Caco-2 (cell line): Measurements from ENCODE around the gene FCHSD1. TPM values are rescaled to one million over a fixed set of nuclear protein-coding genes. Genes with fewer than 3 reads are reported as not detected.

Source experiments
- BruUV-seq: library from RNA; stranded (reverse); fragments of 400-500 nt; replicated peaks from 2 replicates; lab custom pipeline; 2021; lab: Mats Ljungman, UMichigan
- CTCF ChIA-PET: fragments of 300-600 bp; sonication (Branson Sonifier 250); formaldehyde crosslinking; loops from one replicate; lab custom pipeline; 2022; ENCODE audit warnings: antibody characterized with exemption; lab: Charles Lee
- POLR2A ChIA-PET: fragments of 300-600 bp; sonication (Branson Sonifier 250); formaldehyde crosslinking; loops from one replicate; lab custom pipeline; 2022; ENCODE audit warnings: antibody characterized with exemption; lab: Charles Lee
- DNase-seq, 2 experiments: peaks; one replicate each; pipeline versions ENCODE4 v3.0.0 to v3.0.0-alpha.2; 2020 to 2022
- H3K27me3 ChIP-seq: replicated peaks from 2 replicates; pipeline ENCODE4 v1.6.0; 2011; ENCODE audit warnings: low read length; ENCODE audit not compliant: control insufficient read depth, insufficient read depth
- H3K36me3 ChIP-seq: 2 replicates; pipeline ENCODE4 v1.5.1; 2011; ENCODE audit warnings: low read length; ENCODE audit not compliant: control insufficient read depth, insufficient read depth
- H3K4me1 ChIP-seq: fragments of 250-450 bp; sonication (Bioruptor Pico); 2 replicates; pipeline ENCODE4 v1.5.1; 2020; ENCODE audit warnings: mild to moderate bottlenecking
- H3K4me3 ChIP-seq: 2 replicates; pipeline ENCODE4 v1.5.1; 2011; ENCODE audit warnings: low read depth, mild to moderate bottlenecking, control low read depth, low read length
- H3K9me3 ChIP-seq: fragments of 250-450 bp; sonication (Bioruptor Pico); 2 replicates; pipeline ENCODE4 v1.5.1; 2020; ENCODE audit warnings: mild to moderate bottlenecking, moderate library complexity
- H3K27ac Mint-ChIP-seq: one replicate; pipeline ENCODE4 v1.8.0; 2022; ENCODE audit warnings: mixed read lengths; ENCODE audit not compliant: unreplicated experiment
- H3K27me3 Mint-ChIP-seq: one replicate; pipeline ENCODE4 v1.8.0; 2022; ENCODE audit warnings: mixed read lengths; ENCODE audit not compliant: insufficient read depth, unreplicated experiment
- H3K36me3 Mint-ChIP-seq: one replicate; pipeline ENCODE4 v1.8.0; 2022; ENCODE audit warnings: mild to moderate bottlenecking, mixed read lengths; ENCODE audit not compliant: insufficient read depth, unreplicated experiment
- H3K4me1 Mint-ChIP-seq: one replicate; pipeline ENCODE4 v1.8.0; 2022; ENCODE audit warnings: low read depth, mixed read lengths; ENCODE audit not compliant: unreplicated experiment
- H3K4me3 Mint-ChIP-seq: one replicate; pipeline ENCODE4 v1.8.0; 2022; ENCODE audit warnings: mild to moderate bottlenecking, moderate library complexity, mixed read lengths; ENCODE audit not compliant: unreplicated experiment
- H3K9me3 Mint-ChIP-seq: one replicate; pipeline ENCODE4 v1.8.0; 2022; ENCODE audit warnings: mixed read lengths; ENCODE audit not compliant: unreplicated experiment
- intact Hi-C: fragments of 100-400 bp; cut with micrococcal nuclease; formaldehyde crosslinking; loops from one replicate; pipeline ENCODE4 v1.10.0; 2022; ENCODE audit not compliant: unreplicated experiment
- total RNA-seq: library from RNA; stranded (reverse); gene quantifications from 2 replicates; pipeline ENCODE4 v1.2.3, GENCODE V29; 2022
- TF ChIP-seq, protein P1 (sequence below), 2 experiments: fragments of 200-600 bp in 1 of 2; IDR thresholded peaks; 1 replicate in 1 of 2; 2 replicates in 1 of 2; pipeline versions ENCODE4 v1.5.1 to v1.8.0; 2011 to 2022; ENCODE audit warnings: antibody characterized with exemption in 1 of 2, control low read depth in 1 of 2, inconsistent platforms in 1 of 2, low read depth in 1 of 2, low read length in 1 of 2, mild to moderate bottlenecking in 1 of 2, moderate library complexity in 1 of 2; ENCODE audit not compliant: insufficient read depth in 1 of 2, severe bottlenecking in 1 of 2, unreplicated experiment in 1 of 2

The FCHSD1 gene
- total RNA-seq, 1 experiment from 2014 or later = 25.0 TPM

GRCh38 chr5:141634720-141635119, 16.5 kb downstream of the FCHSD1 start:
- H3K36me3 Mint-ChIP-seq = peaks cover 5% of the 10 kb centered on the region
- H3K27ac Mint-ChIP-seq = no peak overlapping the region
- intact Hi-C loops = loop anchor here (5.0 kb wide), 1 partner anchor 563 kb away; no protein-coding TSS in a partner anchor

GRCh38 chr5:141633871-141634561, 17.2 kb downstream of the FCHSD1 start:
- TF ChIP-seq, protein P1, sequence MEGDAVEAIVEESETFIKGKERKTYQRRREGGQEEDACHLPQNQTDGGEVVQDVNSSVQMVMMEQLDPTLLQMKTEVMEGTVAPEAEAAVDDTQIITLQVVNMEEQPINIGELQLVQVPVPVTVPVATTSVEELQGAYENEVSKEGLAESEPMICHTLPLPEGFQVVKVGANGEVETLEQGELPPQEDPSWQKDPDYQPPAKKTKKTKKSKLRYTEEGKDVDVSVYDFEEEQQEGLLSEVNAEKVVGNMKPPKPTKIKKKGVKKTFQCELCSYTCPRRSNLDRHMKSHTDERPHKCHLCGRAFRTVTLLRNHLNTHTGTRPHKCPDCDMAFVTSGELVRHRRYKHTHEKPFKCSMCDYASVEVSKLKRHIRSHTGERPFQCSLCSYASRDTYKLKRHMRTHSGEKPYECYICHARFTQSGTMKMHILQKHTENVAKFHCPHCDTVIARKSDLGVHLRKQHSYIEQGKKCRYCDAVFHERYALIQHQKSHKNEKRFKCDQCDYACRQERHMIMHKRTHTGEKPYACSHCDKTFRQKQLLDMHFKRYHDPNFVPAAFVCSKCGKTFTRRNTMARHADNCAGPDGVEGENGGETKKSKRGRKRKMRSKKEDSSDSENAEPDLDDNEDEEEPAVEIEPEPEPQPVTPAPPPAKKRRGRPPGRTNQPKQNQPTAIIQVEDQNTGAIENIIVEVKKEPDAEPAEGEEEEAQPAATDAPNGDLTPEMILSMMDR (IDR thresholded peaks at IDR 0.05; ENCODE audit: insufficient read depth in 1 of 2, low read depth in 1 of 2, low read length in 1 of 2, severe bottlenecking in 1 of 2, unreplicated experiment in 1 of 2) = no peak
- peaks cover 4% of the 10 kb centered on the region for H3K36me3 ChIP-seq
- CTCF ChIA-PET = interaction anchor here (0.7 to 1.3 kb wide), 2 partner anchors 17 to 42 kb away, joined by 3 to 8 read pairs; no protein-coding TSS in a partner anchor
- Mint-ChIP-seq H3K27ac (no peak overlapping the region), H3K36me3 (peaks cover 5% of the 10 kb centered on the region), H3K4me3 (no peak overlapping the region), H3K27me3 (no peaks in the 10 kb centered on the region), H3K4me1 (no peaks in the 10 kb centered on the region), H3K9me3 (no peaks in the 10 kb centered on the region)
- H3K9me3 ChIP-seq = no peaks in the 10 kb centered on the region
- H3K4me3 ChIP-seq = no peak overlapping the region
- BruUV-seq = no TSS peak
- DNase-seq = no peak
- peaks cover 8% of the 10 kb centered on the region; the same call in 1 of the 2 replicates for H3K4me1 ChIP-seq
- POLR2A ChIA-PET = no interaction called here
- intact Hi-C loops = loop anchor here (5.0 kb wide), 1 partner anchor 563 kb away; no protein-coding TSS in a partner anchor
- no peaks in the 10 kb centered on the region for H3K27me3 ChIP-seq

More at GRCh38 chr5:141634720-141635119, 16.5 kb downstream of the FCHSD1 start:
- Mint-ChIP-seq H3K27me3 (no peaks in the 10 kb centered on the region), H3K4me1 (no peaks in the 10 kb centered on the region), H3K4me3 (peak overlapping the region; percentile 90), H3K9me3 (no peaks in the 10 kb centered on the region)
- H3K4me1 ChIP-seq = peaks cover 8% of the 10 kb centered on the region; the same call in 1 of the 2 replicates
- peaks cover 1% of the 10 kb centered on the region for H3K36me3 ChIP-seq
- ChIA-PET CTCF (interaction anchor here (1.3 to 3.7 kb wide), 2 partner anchors 16 to 43 kb away, joined by 8 to 40 read pairs; partner anchors contain the start of gene DIAPH1), POLR2A (no interaction called here)
- no peaks in the 10 kb centered on the region for H3K27me3 ChIP-seq
- DNase-seq = no peak
- TF ChIP-seq, protein P1 (IDR thresholded peaks at IDR 0.05; ENCODE audit: insufficient read depth in 1 of 2, low read depth in 1 of 2, low read length in 1 of 2, severe bottlenecking in 1 of 2, unreplicated experiment in 1 of 2) = no peak
- no TSS peak for BruUV-seq
- no peaks in the 10 kb centered on the region for H3K9me3 ChIP-seq
- no peak overlapping the region for H3K4me3 ChIP-seq

GRCh38 chr5:141632650-141633049, 18.6 kb downstream of the FCHSD1 start:
- Histone ChIP-seq H3K4me3 (no peak overlapping the region), H3K9me3 (no peaks in the 10 kb centered on the region), H3K36me3 (peaks cover 4% of the 10 kb centered on the region), H3K27me3 (no peaks in the 10 kb centered on the region), H3K4me1 (peaks cover 8% of the 10 kb centered on the region; the same call in 1 of the 2 replicates)
- no peaks in the 10 kb centered on the region for H3K27me3 Mint-ChIP-seq
- DNase-seq = no peak
- H3K4me1 Mint-ChIP-seq = no peaks in the 10 kb centered on the region
- ChIA-PET POLR2A (no interaction called here), CTCF (no interaction called here)
- TF ChIP-seq, protein P1 (IDR thresholded peaks at IDR 0.05; ENCODE audit: insufficient read depth in 1 of 2, low read depth in 1 of 2, low read length in 1 of 2, severe bottlenecking in 1 of 2, unreplicated experiment in 1 of 2) = no peak
- intact Hi-C loops = loop anchor here (5.0 kb wide), 1 partner anchor 565 kb away; no protein-coding TSS in a partner anchor
- peaks cover 11% of the 10 kb centered on the region for H3K36me3 Mint-ChIP-seq
- BruUV-seq = no TSS peak
- no peak overlapping the region for H3K4me3 Mint-ChIP-seq
- H3K27ac Mint-ChIP-seq = no peak overlapping the region
- no peaks in the 10 kb centered on the region for H3K9me3 Mint-ChIP-seq
